ENCODE data around the gene SPTLC2.
"Not testable (repeated sequence)": the region's sequence is repeated elsewhere in the genome, so short reads cannot be mapped to it uniquely, and the experiment has no call there.

The SPTLC2 gene

GRCh38 chr14:77529213-77529612, 87.2 kb downstream of the SPTLC2 start:
- Histone ChIP-seq H3K23ac (ENCODE audit: low read depth, low read length, poor library complexity) (no peak overlapping the region), H4K91ac (ENCODE audit: low read depth, low read length, poor library complexity) (no peak overlapping the region), H3K18ac (ENCODE audit: low read length) (no peak overlapping the region), H3K4me1 (ENCODE audit: control insufficient read depth in 2 of 2, insufficient read depth in 1 of 2, low read depth in 1 of 2, low read length in 2 of 2) (no peaks in the 10 kb centered on the region), H2AK5ac (ENCODE audit: low read depth, low read length) (no peak overlapping the region), H4K8ac (ENCODE audit: low read depth, low read length) (no peak overlapping the region), H3K9ac (ENCODE audit: low read depth, low read length, poor library complexity) (no peak overlapping the region), H2BK15ac (ENCODE audit: low read length) (no peak overlapping the region), H2BK5ac (ENCODE audit: low read length) (no peak overlapping the region), H3K36me3 (replicated peaks in 1 of 2; ENCODE audit: control insufficient read depth in 2 of 2, insufficient read depth in 2 of 2, low read length in 2 of 2) (no peaks in the 10 kb centered on the region), H3K9me3 (replicated peaks in 1 of 2; ENCODE audit: control insufficient read depth in 2 of 2, insufficient read depth in 1 of 2, low read depth in 1 of 2, low read length in 2 of 2) (no peaks in the 10 kb centered on the region), H3K79me1 (ENCODE audit: low read depth, low read length) (no peaks in the 10 kb centered on the region), H3K14ac (ENCODE audit: low read length) (no peak overlapping the region), H3K4ac (ENCODE audit: low read length) (no peak overlapping the region), H3K4me3 (ENCODE audit: low read length in 2 of 2) (no peak overlapping the region), H2BK12ac (ENCODE audit: low read length) (no peak overlapping the region), H2BK120ac (ENCODE audit: low read depth, low read length) (no peak overlapping the region), H2AFZ (ENCODE audit: low read length) (no peak overlapping the region), H3K27me3 (ENCODE audit: control insufficient read depth in 3 of 3, insufficient read depth in 3 of 3, low read depth in 1 of 3, low read length in 3 of 3) (no peaks in the 10 kb centered on the region), H3K27ac (replicated peaks; ENCODE audit: low read length) (no peak overlapping the region), H3K4me2 (ENCODE audit: insufficient read depth, low read length, poor library complexity, severe bottlenecking) (no peak overlapping the region)
- DNase-seq (ENCODE audit: low spot score) = no peak
- no CpG with 5 or more reads among the region's 2 CpGs for WGBS, 2 donors (ENCODE audit: extremely low coverage in 2 of 2, insufficient read length in 2 of 2, insufficient replicate concordance in 1 of 2)

GRCh38 chr14:77528701-77529100, 87.7 kb downstream of the SPTLC2 start:
- H3K27ac ChIP-seq (replicated peaks; ENCODE audit: low read length); H3K18ac ChIP-seq (ENCODE audit: low read length); H3K4me3 ChIP-seq (ENCODE audit: low read length in 2 of 2); H4K8ac ChIP-seq (ENCODE audit: low read depth, low read length); H2AFZ ChIP-seq (ENCODE audit: low read length); H2BK5ac ChIP-seq (ENCODE audit: low read length); H2BK12ac ChIP-seq (ENCODE audit: low read length); H3K9ac ChIP-seq (ENCODE audit: low read depth, low read length, poor library complexity); H2AK5ac ChIP-seq (ENCODE audit: low read depth, low read length); H3K27me3 ChIP-seq (ENCODE audit: control insufficient read depth in 3 of 3, insufficient read depth in 3 of 3, low read depth in 1 of 3, low read length in 3 of 3); H3K79me1 ChIP-seq (ENCODE audit: low read depth, low read length); H2BK120ac ChIP-seq (ENCODE audit: low read depth, low read length); H3K23ac ChIP-seq (ENCODE audit: low read depth, low read length, poor library complexity); H3K36me3 ChIP-seq (replicated peaks in 1 of 2; ENCODE audit: control insufficient read depth in 2 of 2, insufficient read depth in 2 of 2, low read length in 2 of 2); H2BK15ac ChIP-seq (ENCODE audit: low read length); H3K4ac ChIP-seq (ENCODE audit: low read length); H3K4me1 ChIP-seq (ENCODE audit: control insufficient read depth in 2 of 2, insufficient read depth in 1 of 2, low read depth in 1 of 2, low read length in 2 of 2); DNase-seq (ENCODE audit: low spot score); H4K91ac ChIP-seq (ENCODE audit: low read depth, low read length, poor library complexity); H3K14ac ChIP-seq (ENCODE audit: low read length); H3K9me3 ChIP-seq (replicated peaks in 1 of 2; ENCODE audit: control insufficient read depth in 2 of 2, insufficient read depth in 1 of 2, low read depth in 1 of 2, low read length in 2 of 2); H3K4me2 ChIP-seq (ENCODE audit: insufficient read depth, low read length, poor library complexity, severe bottlenecking): not testable (repeated sequence)
- no CpG with 5 or more reads among the region's 5 CpGs for WGBS, 2 donors (ENCODE audit: extremely low coverage in 2 of 2, insufficient read length in 2 of 2, insufficient replicate concordance in 1 of 2)

DNA sequence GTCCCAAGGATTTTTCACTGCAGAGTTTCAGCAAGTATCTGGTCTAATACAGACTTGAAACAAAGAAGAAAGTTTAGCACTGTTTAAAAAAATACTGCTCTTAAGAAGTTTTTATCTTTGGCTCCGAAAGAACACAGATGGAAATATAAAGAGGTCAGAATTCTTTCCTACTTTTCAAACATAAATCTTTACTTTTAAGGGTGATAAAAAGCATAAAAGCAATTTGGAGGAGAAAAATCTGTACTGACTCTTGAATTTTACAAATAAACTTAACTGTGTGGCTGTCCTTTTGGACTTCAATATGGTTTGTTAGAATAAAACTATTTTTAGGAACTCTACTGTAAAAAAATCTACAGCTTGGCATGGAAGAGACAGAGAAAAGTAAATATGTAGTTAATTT, 90.2 kb downstream of the SPTLC2 start:
- no peak overlapping the region for H2BK12ac ChIP-seq (ENCODE audit: low read length)
- H3K9me3 ChIP-seq (replicated peaks in 1 of 2; ENCODE audit: control insufficient read depth in 2 of 2, insufficient read depth in 1 of 2, low read depth in 1 of 2, low read length in 2 of 2) = no peaks in the 10 kb centered on the region
- no peaks in the 10 kb centered on the region for H3K79me1 ChIP-seq (ENCODE audit: low read depth, low read length)
- DNase-seq (ENCODE audit: low spot score) = no peak
- H3K4ac ChIP-seq (ENCODE audit: low read length) = no peak overlapping the region
- H3K4me3 ChIP-seq (ENCODE audit: low read length in 2 of 2) = no peak overlapping the region
- H3K23ac ChIP-seq (ENCODE audit: low read depth, low read length, poor library complexity) = no peak overlapping the region
- H3K18ac ChIP-seq (ENCODE audit: low read length) = no peak overlapping the region
- peaks cover 0 to under 1% of the 10 kb centered on the region in 2 donors for H3K36me3 ChIP-seq (replicated peaks in 1 of 2; ENCODE audit: control insufficient read depth in 2 of 2, insufficient read depth in 2 of 2, low read length in 2 of 2)
- H4K8ac ChIP-seq (ENCODE audit: low read depth, low read length) = no peak overlapping the region
- H2BK5ac ChIP-seq (ENCODE audit: low read length) = no peak overlapping the region
- peaks cover 0 to 1% of the 10 kb centered on the region in 2 donors for H3K4me1 ChIP-seq (ENCODE audit: control insufficient read depth in 2 of 2, insufficient read depth in 1 of 2, low read depth in 1 of 2, low read length in 2 of 2)
- no peak overlapping the region for H3K14ac ChIP-seq (ENCODE audit: low read length)
- no peak overlapping the region for H2AK5ac ChIP-seq (ENCODE audit: low read depth, low read length)
- no peak overlapping the region for H4K91ac ChIP-seq (ENCODE audit: low read depth, low read length, poor library complexity)
- H2BK15ac ChIP-seq (ENCODE audit: low read length) = no peak overlapping the region
- H3K27ac ChIP-seq (replicated peaks; ENCODE audit: low read length) = no peak overlapping the region
- no peak overlapping the region for H2BK120ac ChIP-seq (ENCODE audit: low read depth, low read length)
- H3K27me3 ChIP-seq (ENCODE audit: control insufficient read depth in 3 of 3, insufficient read depth in 3 of 3, low read depth in 1 of 3, low read length in 3 of 3) = no peaks in the 10 kb centered on the region
- H3K4me2 ChIP-seq (ENCODE audit: insufficient read depth, low read length, poor library complexity, severe bottlenecking) = no peak overlapping the region
- no CpG with 5 or more reads among the region's 1 CpG for WGBS, 2 donors (ENCODE audit: extremely low coverage in 2 of 2, insufficient read length in 2 of 2, insufficient replicate concordance in 1 of 2)
- no peak overlapping the region for H3K9ac ChIP-seq (ENCODE audit: low read depth, low read length, poor library complexity)
- no peak overlapping the region for H2AFZ ChIP-seq (ENCODE audit: low read length)

DNA sequence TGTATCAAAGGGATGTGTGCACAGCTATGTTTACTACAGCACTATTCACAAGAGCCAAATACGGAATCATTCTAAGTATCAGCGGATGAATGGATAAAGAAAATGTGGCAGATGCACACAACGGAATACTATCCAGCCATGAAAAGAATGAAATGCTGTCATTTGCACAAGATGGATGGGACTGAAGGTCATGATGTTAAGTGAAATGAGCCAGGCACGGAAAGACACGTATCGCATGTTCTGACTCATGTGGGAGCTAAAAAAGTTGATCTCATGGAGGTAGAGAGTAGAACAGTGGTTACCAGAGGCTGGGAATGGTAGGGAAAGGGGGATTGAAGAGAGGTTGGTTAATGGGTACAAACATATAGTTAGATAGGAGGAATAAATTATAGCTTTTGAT, 91.9 kb downstream of the SPTLC2 start:
- Histone ChIP-seq H2BK5ac (ENCODE audit: low read length) (no peak overlapping the region), H3K79me1 (ENCODE audit: low read depth, low read length) (no peaks in the 10 kb centered on the region), H2BK15ac (ENCODE audit: low read length) (no peak overlapping the region), H3K9ac (ENCODE audit: low read depth, low read length, poor library complexity) (no peak overlapping the region), H2BK12ac (ENCODE audit: low read length) (no peak overlapping the region), H2AFZ (ENCODE audit: low read length) (no peak overlapping the region), H3K4ac (ENCODE audit: low read length) (no peak overlapping the region), H3K9me3 (replicated peaks in 1 of 2; ENCODE audit: control insufficient read depth in 2 of 2, insufficient read depth in 1 of 2, low read depth in 1 of 2, low read length in 2 of 2) (no peaks in the 10 kb centered on the region), H3K4me2 (ENCODE audit: insufficient read depth, low read length, poor library complexity, severe bottlenecking) (no peak overlapping the region), H3K14ac (ENCODE audit: low read length) (no peak overlapping the region), H3K4me1 (ENCODE audit: control insufficient read depth in 2 of 2, insufficient read depth in 1 of 2, low read depth in 1 of 2, low read length in 2 of 2) (peaks cover 0 to 1% of the 10 kb centered on the region in 2 donors), H2BK120ac (ENCODE audit: low read depth, low read length) (no peak overlapping the region), H3K36me3 (replicated peaks in 1 of 2; ENCODE audit: control insufficient read depth in 2 of 2, insufficient read depth in 2 of 2, low read length in 2 of 2) (peaks cover 0 to 15% of the 10 kb centered on the region in 2 donors), H3K27ac (replicated peaks; ENCODE audit: low read length) (no peak overlapping the region), H4K91ac (ENCODE audit: low read depth, low read length, poor library complexity) (no peak overlapping the region), H3K23ac (ENCODE audit: low read depth, low read length, poor library complexity) (no peak overlapping the region), H4K8ac (ENCODE audit: low read depth, low read length) (no peak overlapping the region), H2AK5ac (ENCODE audit: low read depth, low read length) (no peak overlapping the region), H3K27me3 (ENCODE audit: control insufficient read depth in 3 of 3, insufficient read depth in 3 of 3, low read depth in 1 of 3, low read length in 3 of 3) (no peaks in the 10 kb centered on the region), H3K4me3 (ENCODE audit: low read length in 2 of 2) (no peak overlapping the region), H3K18ac (ENCODE audit: low read length) (no peak overlapping the region)
- no CpG with 5 or more reads among the region's 6 CpGs for WGBS, 2 donors (ENCODE audit: extremely low coverage in 2 of 2, insufficient read length in 2 of 2, insufficient replicate concordance in 1 of 2)
- DNase-seq (ENCODE audit: low spot score) = no peak

All from neuronal stem cell (in vitro differentiated cells).